ENCODE data around the gene ADCY1.

The ADCY1 gene

DNA sequence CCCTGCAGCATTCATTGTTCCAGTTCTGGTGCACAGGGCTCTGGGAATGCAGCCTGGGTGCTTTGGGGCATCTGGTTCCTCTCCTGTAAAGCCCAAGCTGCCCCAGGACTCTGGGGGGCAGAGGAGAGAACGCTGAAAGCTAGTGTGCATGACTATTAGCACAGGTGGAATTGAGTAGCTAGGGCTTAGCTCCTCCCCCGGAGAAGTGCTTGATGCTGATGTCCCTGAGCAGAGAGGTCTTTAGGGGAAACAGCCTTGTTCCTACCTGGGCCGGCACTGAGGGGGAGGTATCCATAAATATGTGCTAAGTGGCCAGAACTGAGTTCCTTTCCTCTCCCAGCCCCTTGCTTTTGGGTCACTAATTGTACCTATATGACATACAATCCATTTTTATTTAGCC is 3.9 kb downstream of the ADCY1 start:
- DNase-seq (ENCODE audit: low read depth), result no peak

DNA sequence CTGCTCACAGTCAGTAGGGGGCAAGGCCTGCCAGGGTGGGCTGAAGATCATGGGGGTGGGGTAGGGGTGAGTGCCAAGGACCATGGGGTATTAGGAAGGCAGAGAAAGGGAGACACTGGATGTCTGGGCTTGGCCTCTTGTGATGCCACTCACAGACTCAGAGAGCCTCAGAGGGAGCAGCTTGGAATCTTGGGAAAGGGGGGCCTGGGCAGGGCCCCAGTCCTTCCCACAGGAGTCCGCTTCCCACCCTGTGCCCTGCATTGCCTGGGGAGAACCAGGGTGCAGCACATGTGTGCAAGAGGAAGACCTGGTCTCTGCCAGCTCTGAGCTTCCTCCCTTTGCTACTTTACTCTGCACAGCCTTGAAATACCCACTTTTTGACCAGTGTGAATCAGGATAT is 4.3 kb downstream of the ADCY1 start:
- no peak for DNase-seq (ENCODE audit: low read depth)

DNA sequence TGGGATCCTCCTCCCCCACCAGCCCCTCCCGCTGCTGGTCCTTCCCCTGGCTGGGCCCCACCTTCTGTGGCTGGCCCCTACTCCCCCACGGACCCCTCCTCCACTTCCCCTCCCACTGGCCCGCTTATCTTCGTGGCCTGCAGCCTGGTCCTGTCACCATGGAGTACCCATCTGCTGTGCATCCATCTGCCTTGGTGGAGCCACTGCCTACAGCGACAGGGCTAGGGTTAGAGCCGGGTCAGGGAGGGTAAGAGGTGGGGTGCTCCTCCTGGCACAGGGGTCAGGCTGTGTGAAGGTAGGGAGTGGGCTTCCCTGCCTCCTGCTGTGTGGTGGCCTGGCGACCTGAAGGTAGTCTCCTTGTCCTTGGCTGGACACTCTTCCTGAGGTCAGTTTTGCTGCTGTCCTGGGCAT is 5.2 kb downstream of the ADCY1 start:
- DNase-seq (ENCODE audit: low read depth), result no peak

DNA sequence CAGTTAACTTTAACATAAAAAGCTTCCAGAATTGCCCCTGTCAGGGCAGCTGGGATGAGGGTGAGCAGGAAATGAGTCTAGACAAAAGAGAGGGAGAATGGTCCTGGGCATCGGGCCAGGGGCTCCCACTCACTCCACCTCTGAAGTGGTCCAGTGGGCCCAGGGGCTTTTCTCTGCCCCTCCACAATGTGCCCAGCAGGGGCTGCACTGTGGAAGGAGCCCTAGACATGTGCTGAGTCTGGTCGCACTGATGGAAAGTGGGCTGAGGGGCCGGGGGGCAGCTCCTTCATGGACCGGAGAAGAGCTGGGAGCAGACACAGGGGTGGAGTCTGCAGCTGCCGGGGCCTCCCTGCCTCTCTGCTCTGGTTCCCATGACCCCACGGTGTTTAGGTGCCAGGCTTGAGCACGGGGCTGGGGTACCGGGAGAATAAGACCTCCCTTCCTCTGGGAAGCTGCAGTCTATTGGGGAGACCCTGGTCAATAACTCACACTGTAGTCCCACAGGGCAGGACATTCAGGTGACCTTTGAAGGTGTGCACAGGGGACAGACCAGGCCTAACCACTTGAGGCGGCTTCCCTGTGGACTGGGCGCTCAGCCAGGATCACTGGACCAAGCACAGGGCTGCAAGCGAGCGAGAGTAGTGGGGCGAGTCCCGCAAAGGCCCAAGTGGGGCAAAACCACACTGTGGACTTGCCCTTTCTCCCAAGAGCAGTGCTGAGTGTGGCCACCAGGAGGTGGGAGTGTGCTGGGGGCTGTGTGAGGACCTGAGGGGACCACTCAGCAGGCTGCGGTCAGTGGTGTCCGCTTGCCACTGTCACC is 6.1 kb downstream of the ADCY1 start:
- no peak for DNase-seq (ENCODE audit: low read depth)

DNA sequence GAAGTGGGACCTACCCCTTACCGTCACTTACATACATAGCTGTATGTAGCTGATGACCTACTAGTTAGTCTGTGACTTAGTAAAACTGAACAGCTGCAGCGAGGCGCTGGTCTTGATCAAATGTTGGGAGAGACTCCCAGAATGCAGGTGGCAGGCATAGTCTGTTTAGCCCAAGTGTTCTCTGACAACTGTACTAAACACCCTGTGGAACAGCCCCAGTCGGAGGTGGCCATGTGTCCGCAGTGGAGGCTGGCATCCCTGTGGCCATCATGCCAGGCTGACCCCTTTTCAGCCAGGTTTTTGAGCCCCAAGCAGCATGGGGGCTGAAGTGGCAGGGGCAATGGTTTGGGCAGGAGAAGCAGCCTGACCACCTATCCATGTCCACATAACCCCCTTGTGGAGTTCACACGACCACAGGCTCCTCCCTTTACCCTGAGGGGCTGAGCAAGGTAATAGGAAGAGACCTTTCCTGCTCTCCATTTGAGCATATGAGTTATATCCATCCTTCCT is 7.2 kb downstream of the ADCY1 start:
- no peak for DNase-seq (ENCODE audit: low read depth)

DNA sequence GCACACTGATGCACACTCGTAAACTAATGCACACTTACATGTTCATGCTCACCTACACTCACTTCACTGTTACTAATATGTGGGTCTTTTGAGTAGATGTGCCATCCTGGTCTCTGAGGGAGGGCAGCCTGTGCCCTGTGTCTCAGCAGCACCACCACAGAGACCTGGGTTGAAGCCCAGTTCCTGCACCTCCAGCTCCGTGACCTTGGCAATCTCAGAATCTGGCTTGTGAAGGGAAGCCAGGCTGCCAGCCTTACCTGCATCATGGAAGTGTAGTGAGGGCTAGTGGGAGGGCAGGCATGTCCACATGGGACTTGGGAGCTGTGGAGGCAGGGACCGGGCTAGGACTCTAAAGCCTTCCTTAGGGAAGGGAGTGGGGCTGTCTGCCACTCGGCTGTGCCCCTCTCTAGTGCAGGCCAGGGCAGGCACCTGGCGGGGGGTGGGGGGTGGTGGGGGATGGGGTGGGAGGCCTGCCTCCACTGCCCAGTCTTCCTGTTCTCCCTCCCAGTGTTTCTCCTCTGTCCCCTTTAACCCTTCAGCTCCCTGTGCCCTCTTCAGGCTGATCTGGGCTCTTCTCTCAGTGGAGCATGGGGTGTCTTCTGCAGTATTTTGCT is 8.1 kb downstream of the ADCY1 start:
- no peak for DNase-seq (ENCODE audit: low read depth)

DNA sequence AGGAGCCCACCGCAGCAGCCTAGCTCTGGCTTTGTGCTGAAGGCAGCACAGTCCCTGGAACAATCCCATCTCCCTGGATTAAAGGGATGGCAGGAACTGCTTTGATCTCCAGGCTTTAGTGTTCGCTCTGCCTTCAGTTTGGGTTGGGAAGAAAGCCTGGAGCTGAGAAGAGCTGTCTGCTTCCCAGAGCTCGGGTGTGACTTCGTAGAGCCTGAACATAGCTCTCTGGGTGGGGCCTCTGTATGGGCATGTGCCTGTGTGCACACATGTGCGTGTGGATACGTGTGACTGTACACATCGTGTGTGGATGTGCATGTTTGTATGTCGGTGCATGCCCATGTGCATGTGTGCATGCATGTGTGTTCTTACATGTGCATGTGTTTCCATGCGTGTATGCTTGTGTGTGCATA is 8.7 kb downstream of the ADCY1 start:
- no peak for DNase-seq (ENCODE audit: low read depth)

DNA sequence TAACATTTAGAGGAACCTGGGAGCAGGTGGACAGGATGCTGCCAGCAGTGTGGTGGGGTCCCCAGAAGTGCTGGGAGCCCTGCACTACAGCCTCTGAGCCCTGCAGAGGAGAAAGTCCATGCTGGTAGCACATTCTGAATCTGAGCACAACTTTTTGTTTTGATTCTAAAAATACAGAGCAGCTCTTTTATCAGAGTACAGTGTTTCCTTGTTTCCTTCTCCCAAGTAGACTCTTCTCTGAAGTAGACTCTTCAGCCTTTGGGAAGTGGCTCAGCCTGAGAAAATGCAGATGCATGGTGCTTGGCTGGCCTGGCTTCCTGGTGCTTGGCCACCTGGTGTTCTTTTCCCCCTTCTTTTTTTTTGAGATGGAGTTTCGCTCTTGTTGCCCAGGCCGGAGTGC is 9.1 kb downstream of the ADCY1 start:
- no peak for DNase-seq (ENCODE audit: low read depth)

DNA sequence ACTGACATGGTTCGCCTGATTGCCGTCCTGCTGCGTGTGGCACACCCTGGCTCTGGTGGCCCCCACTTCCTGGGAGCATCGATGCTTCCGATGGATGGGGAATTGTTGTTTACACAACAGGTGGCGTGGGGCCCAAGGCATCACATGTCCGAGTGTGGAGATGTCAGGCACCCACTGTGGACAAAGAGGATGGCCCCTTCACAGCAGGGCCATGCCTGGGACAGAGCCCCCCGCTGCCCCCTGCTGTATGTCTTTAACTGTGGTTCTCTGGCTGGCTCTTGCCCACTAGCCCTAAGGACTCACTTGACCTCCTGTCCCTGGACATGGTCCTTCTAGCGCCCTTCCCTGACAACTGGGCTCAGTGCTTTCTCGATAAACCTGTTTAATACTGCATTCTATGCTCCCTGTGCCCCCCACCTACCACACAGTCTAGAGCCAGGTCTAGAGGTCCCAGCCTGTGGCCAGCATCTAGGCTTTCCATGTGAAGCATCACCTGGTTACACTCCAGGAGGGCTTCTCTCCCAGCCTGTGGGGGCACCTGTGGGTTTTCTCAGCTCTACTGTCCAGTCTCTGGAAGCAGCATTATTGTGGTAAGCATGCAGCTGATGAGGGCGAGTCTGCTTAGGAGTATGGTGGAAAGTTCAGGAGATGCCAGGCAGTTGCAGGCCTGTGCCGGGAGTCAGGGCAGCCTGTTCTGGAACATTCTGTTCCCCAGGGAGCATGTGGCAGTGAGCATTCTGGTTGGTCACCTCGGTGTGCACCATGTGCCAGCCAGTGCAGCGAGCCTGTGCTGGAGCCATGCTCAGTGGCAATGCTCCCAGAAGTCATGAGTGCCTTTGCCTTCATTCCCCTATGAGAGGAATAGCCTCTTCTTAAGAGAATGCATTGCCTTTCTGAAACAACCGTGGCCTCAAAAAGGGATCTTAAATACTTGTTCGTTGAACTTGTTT is 10.4 kb downstream of the ADCY1 start:
- no peak for DNase-seq (ENCODE audit: low read depth)

DNA sequence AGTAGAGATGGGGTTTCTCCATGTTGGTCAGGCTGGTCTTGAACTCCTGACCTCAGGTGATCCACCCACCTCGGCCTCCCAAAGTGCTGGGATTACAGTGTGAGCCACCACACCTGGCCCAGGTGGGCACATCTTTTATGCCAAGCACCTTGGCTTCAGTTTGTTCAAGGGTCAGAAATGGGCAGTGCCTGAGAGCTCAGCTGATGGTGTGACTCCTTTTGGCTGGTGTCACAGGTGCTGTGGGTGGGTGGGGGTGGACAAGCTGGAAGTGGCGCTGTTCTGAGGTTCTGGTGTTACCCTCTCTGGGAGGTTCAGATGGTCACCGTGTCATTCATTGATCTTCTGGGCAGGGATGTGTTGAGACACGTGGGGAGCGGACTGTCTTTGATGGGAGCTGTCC is 11.5 kb downstream of the ADCY1 start:
- DNase-seq (ENCODE audit: low read depth), result no peak

DNA sequence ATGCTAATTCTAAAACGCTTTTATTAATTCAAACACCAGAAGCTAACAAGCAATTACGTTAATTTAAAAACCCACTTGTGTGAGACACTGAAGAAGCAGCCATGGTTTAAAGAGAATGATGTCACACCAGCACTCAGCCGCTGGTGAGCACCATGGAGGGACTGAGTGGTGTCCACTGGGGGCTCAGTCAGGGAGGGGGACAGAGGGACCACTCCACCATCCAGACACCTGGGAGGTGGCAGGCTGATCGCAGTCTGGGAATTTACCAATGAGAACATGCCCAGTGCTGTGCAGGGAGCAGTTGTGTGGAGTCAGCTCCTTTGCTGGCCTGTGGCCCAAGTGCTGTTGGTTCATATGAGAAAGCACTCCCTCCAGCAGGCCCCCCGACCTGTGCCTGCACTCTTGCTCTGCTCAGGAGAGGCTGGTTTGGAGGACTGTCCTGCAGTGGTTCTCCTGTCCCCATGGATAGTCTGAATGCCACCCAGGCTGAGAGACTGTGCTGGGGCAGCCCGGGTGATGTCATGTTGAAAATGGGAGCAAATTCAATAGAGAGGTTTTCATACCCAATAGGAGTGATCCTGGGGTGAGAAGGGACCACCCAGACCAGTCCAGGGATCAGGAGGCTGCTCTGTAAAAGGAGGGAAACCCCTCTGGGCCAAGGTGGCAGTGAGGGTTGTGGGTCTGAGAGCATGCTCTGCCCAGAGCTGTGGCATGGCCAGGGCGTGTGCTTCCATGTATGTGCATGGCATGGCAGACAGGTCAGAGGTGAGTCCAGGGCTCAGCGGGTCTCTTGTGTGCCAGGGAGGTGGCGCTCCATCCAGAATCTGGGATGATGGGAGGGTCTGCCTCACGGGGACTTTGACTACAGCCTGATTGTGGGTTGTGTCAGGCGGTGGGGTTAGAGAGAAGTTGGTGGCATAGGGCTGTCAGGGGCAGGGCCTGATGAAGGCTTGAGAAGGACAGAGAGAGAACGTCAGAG is 12.7 kb downstream of the ADCY1 start:
- no peak for DNase-seq (ENCODE audit: low read depth)

DNA sequence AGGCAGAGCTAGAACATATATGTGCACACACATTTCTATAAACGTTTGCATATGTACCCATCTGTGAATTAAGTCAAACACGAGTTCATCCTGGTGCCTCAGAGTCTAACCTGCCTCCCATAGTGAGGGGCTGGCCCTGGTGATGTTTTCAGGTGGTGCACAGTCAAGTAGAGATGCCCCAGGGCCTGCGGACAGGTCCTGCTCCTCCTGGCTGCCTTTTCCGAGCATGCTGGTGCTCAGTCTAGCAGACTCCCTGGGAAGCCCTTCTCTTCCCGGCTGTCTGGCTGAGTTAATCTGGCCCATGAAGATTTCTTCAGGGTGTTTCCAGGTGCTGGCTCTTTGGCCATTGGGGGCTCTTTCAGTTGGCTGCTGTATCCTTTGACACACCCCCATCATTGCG is 14.3 kb downstream of the ADCY1 start:
- no peak for DNase-seq (ENCODE audit: low read depth)

DNA sequence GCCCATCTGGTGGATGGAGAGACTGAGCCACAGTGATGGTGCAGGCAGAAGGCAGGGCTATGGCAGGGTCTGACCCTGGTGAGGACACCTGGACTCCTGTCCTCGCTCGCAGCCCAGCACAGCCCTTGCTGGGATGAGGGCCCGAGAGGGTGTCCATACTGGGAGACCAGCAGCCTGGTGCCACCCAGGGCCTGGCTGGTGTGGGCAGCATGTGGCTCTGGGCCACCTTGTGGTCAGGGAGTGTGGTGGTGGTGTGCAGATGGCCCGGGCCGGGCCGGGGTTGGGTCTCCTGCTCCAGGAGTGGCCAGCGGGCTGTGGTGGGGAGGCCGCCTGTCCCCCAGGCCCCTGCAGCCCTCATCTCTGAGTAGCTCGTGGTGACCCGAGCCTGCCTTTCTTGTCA is 14.9 kb downstream of the ADCY1 start:
- DNase-seq (ENCODE audit: low read depth), result no peak

DNA sequence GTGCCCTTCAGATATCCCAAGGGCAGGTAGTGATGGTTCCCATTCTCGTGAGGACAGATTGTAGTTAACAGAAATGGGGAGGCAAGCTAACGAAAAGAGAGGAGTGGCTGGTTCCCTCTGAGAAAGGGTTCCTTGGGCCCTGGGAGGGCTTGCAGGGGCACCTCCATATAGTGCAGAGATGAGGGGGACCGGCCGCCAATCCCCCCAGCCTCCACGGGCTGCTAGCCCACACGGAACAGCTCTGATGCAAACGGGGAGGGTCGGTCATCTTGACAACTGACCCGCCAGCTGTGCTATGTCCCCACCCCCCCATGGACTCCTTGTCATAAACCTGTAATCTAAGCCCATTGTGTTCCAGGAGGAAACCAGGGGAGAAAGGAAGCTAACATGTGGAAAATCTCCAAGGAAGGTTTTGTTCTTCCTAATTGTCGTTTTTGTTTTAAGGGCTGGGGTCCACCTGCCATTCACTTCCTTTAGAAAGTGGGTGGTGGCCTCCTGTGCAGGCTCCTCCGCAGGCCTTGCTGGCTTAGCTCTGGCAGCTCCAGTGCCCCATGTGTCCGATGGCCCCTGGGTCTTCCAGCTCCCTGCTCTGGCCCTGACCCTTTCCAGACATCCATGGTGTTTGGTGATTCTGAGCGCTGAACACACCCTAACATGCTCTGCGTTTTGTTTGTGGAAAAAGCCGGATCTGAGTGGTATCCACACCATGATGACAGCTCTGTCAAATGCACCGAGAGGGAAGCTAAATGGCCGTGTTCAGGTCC is 15.9 kb downstream of the ADCY1 start:
- DNase-seq (ENCODE audit: low read depth), result no peak

DNA sequence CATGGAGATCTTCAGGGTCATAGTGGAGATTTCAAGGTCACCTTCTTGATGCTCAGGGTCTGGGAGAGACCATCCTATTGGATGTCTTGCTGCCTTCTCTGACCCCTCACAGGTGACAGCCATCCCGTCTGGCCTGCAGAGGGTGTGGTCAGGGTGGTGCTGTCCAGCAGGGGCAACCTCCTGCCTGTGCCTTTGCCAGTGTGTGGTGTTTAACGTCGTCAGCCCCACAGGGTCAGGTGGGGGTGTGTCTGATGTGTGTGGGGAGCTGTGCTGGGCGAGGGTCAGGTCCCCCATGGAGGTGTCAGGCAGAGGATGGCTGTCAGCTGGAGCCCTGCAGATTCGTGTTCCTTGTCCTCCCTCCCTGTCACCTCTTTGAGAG is 16.5 kb downstream of the ADCY1 start:
- DNase-seq (ENCODE audit: low read depth), result no peak

DNA sequence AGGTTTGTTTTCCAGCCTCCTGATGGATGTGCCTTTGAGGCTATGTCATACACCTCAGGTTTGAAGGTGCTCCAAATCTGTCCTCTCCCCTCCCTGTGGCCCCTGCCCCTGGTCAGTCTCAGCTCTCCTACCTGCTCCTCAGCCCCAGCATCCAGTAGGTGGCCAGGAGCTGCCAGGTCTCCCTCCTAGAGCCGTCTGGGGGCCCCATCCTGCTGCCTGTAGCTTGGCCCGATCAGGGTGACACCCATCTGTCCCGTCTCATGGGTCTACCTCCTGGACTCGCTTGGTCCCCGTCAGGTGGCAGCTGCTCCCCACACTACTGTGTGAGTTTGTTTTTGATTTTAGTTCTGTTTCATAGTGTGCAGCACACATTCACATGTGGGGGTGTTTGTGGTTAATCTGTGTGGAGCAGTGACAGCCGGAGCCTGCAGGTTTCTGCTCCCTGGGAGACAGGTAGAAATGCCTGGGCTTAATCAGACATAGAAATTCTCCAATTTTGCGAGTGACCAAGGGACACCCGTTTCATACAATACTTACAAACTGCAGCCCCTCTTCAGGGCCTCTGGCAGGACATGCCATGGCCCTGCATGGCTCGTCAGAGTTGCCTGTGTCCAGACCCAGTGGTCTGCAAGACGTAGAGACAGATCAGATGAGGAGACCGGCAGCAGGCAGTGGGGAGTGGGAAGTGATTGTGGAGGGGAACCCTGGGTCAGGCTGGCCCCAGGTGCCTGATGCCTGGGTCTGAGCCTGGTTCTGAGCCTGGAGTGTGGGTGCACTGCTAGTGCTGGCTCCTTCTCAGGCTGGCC is 17.1 kb downstream of the ADCY1 start:
- no peak for DNase-seq (ENCODE audit: low read depth)

DNA sequence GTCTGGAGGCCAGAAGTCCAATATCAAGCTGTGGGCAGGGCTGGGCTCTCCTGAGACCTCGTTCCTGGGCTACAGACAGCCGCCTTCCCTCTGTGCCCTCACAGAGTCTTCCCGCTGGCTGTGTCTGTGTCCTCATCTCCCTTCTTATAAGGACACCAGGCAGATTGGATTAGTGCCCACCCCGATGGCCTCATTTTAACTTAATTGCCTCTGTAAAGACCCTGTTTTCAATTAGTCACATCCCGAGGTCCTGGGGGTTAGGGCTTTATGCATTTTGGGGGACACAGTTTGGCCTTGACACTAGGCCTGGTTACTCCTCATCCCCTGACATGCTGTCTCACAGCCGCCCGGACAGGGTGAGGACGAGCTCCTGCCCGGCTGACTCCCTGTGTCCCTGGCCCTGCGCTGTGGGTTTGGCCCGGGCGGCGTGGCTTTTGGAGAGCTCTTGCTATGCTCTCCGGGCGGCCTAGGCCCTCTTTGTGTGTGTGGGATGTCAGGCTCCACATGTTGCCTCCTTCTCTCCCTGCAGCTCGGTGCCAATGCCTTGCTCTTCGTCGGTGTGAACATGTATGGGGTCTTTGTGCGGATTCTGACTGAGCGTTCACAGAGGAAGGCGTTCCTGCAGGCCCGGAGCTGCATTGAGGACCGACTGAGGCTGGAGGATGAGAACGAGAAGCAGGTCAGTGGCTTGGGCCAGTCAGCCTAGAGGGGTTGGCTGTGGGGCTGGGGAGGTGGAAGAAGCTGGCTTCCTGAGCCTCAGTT is 18.2 kb downstream of the ADCY1 start:
- DNase-seq (ENCODE audit: low read depth), result no peak

DNA sequence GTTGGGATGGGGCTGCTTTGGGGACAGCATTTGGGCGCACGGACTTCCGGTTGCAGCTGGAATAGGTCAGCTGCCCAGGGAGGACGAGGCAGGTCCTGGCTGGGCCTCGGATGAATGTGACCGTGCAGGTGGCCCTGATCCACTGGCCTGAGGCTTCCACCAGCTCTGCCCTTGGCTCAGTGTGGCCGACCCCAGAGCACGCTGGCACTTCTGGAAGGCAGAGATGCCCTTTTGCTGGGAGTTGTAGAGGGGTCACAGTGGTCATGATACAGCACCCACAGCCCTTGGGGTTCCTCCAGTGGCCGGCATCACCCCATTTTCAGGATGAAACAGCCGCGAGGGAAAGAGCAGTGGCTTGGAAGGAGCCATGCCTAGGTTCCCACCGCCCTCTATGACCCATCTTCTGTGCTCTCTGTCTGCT is 19.0 kb downstream of the ADCY1 start:
- DNase-seq (ENCODE audit: low read depth), result no peak

DNA sequence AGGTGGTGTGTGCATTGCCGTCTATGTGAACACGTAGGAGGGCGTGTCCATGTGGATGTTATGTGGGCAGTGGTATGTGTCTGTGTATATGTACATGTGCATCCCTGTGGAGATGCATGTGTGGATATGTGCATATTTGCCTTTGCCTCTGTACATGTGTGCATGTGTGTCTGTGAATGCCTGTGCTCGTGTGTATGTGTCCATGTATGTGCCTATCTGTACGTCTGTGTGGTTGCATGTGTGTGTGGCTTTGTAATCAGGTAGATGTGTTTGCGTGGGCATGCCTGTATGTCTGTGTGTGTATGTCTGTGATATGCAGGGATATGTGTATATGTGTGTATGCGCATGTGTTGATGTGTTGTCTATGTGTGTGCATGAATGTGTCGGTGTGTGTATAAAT is 19.7 kb downstream of the ADCY1 start:
- DNase-seq (ENCODE audit: low read depth), result no peak

Data from fibroblast of gingiva (primary cell).